Activated naive CD4-positive, alpha-beta T cell treated with anti-CD3 and anti-CD28 coated beads, Interleukin-2, amount 10 ng/mL, durations not matched to agents 7 days and 5 days (primary cell): ENCODE measurements around the gene SLC1A3.
"Not testable (repeated sequence)": the region's sequence is repeated elsewhere in the genome, so short reads cannot be mapped to it uniquely, and the experiment has no call there.

Experiments
- CTCF ChIA-PET: fragments of 350-600 bp; sonication (Branson Sonifier 250); formaldehyde crosslinking; loops from one replicate; lab custom pipeline; 2021; ENCODE audit warnings: antibody characterized with exemption; lab: Charles Lee
- DNase-seq: peaks from one replicate; pipeline ENCODE4 v3.0.0-alpha.2; 2020
- H3K27ac Mint-ChIP-seq: one replicate; pipeline ENCODE4 v1.8.0; 2021; ENCODE audit warnings: mild to moderate bottlenecking, moderate library complexity, mixed read lengths
- H3K27me3 Mint-ChIP-seq: one replicate; pipeline ENCODE4 v1.8.0; 2021; ENCODE audit warnings: mild to moderate bottlenecking, mixed read lengths
- H3K36me3 Mint-ChIP-seq: one replicate; pipeline ENCODE4 v1.8.0; 2021; ENCODE audit warnings: mixed read lengths
- H3K4me1 Mint-ChIP-seq: one replicate; pipeline ENCODE4 v1.8.0; 2021; ENCODE audit warnings: mixed read lengths
- H3K4me3 Mint-ChIP-seq: one replicate; pipeline ENCODE4 v1.8.0; 2021; ENCODE audit warnings: mild to moderate bottlenecking, moderate library complexity, mixed read lengths
- H3K9me3 Mint-ChIP-seq: one replicate; pipeline ENCODE4 v1.8.0; 2021; ENCODE audit warnings: mixed read lengths

The SLC1A3 gene

GRCh38 chr5:36606428-36607113, at the start of gene SLC1A3:
Gene SLC1A3, plus strand, starts transcription at chr5:36606606. Its CDS starts 1,818 bp downstream, at chr5:36608424.
- H3K27ac Mint-ChIP-seq = no peak within 1 kb of the TSS
- CTCF ChIA-PET = no interaction called here
- H3K4me1 Mint-ChIP-seq = peaks cover 18% of the 10 kb centered on the region
- peaks cover 39% of the 10 kb centered on the region for H3K27me3 Mint-ChIP-seq
- peak; percentile 34 for DNase-seq
- no peaks in the 10 kb centered on the region for H3K9me3 Mint-ChIP-seq
- H3K36me3 Mint-ChIP-seq = no peaks in the 10 kb centered on the region
- H3K4me3 Mint-ChIP-seq = peak within 1 kb of the TSS; percentile 37

- H3K4me1 Mint-ChIP-seq = no peaks in the 10 kb centered on the region
- CTCF ChIA-PET = no interaction called here
- H3K4me3 Mint-ChIP-seq = no peak overlapping the region
- H3K27ac Mint-ChIP-seq = no peak overlapping the region
- peaks cover 3% of the 10 kb centered on the region for H3K27me3 Mint-ChIP-seq
- no peaks in the 10 kb centered on the region for H3K36me3 Mint-ChIP-seq
- H3K9me3 Mint-ChIP-seq = peaks cover 3% of the 10 kb centered on the region
- no peak for DNase-seq
Observed at GRCh38 chr5:36558641-36559040, 47.8 kb upstream of the SLC1A3 start.

GRCh38 chr5:36561601-36562000, 44.8 kb upstream of the SLC1A3 start:
- no peak for DNase-seq
- Mint-ChIP-seq H3K4me1 (no peaks in the 10 kb centered on the region), H3K4me3 (no peak overlapping the region), H3K36me3 (no peaks in the 10 kb centered on the region), H3K27ac (no peak overlapping the region), H3K9me3 (no peaks in the 10 kb centered on the region), H3K27me3 (no peaks in the 10 kb centered on the region)
- CTCF ChIA-PET = no interaction called here

GRCh38 chr5:36569491-36569890, 36.9 kb upstream of the SLC1A3 start:
- H3K27ac Mint-ChIP-seq = no peak overlapping the region
- no peak overlapping the region for H3K4me3 Mint-ChIP-seq
- DNase-seq = no peak
- no peaks in the 10 kb centered on the region for H3K27me3 Mint-ChIP-seq
- CTCF ChIA-PET = no interaction called here
- H3K36me3 Mint-ChIP-seq = no peaks in the 10 kb centered on the region
- H3K4me1 Mint-ChIP-seq = no peaks in the 10 kb centered on the region
- H3K9me3 Mint-ChIP-seq = no peaks in the 10 kb centered on the region

- Mint-ChIP-seq H3K4me3 (no peak overlapping the region), H3K9me3 (no peaks in the 10 kb centered on the region), H3K27me3 (no peaks in the 10 kb centered on the region), H3K27ac (no peak overlapping the region), H3K36me3 (no peaks in the 10 kb centered on the region), H3K4me1 (no peaks in the 10 kb centered on the region)
- no peak for DNase-seq
- CTCF ChIA-PET = no interaction called here
Observed at GRCh38 chr5:36570301-36571095, 35.9 kb upstream of the SLC1A3 start.

- no peaks in the 10 kb centered on the region for H3K27me3 Mint-ChIP-seq
- CTCF ChIA-PET = no interaction called here
Observed at GRCh38 chr5:36571401-36572042, 34.9 kb upstream of the SLC1A3 start.

GRCh38 chr5:36573438-36573837, 33.0 kb upstream of the SLC1A3 start:
- H3K27me3 Mint-ChIP-seq = no peaks in the 10 kb centered on the region
- H3K4me1 Mint-ChIP-seq = no peaks in the 10 kb centered on the region
- H3K27ac Mint-ChIP-seq = no peak overlapping the region
- CTCF ChIA-PET = interaction anchor here (0.9 kb wide), 1 partner anchor 19 kb away, joined by 3 read pairs; no protein-coding TSS in a partner anchor
- H3K9me3 Mint-ChIP-seq = no peaks in the 10 kb centered on the region
- H3K4me3 Mint-ChIP-seq = no peak overlapping the region
- H3K36me3 Mint-ChIP-seq = no peaks in the 10 kb centered on the region
- DNase-seq = no peak

More at GRCh38 chr5:36571401-36572042, 34.9 kb upstream of the SLC1A3 start:
- Mint-ChIP-seq H3K4me3 (no peak overlapping the region), H3K27ac (no peak overlapping the region), H3K36me3 (no peaks in the 10 kb centered on the region), H3K9me3 (no peaks in the 10 kb centered on the region), H3K4me1 (no peaks in the 10 kb centered on the region)
- no peak for DNase-seq

- Mint-ChIP-seq H3K27ac (no peak overlapping the region), H3K27me3 (no peaks in the 10 kb centered on the region), H3K36me3 (no peaks in the 10 kb centered on the region), H3K4me3 (no peak overlapping the region), H3K9me3 (no peaks in the 10 kb centered on the region), H3K4me1 (no peaks in the 10 kb centered on the region)
- CTCF ChIA-PET = no interaction called here
- DNase-seq = no peak
Observed at GRCh38 chr5:36575361-36575781, 31.0 kb upstream of the SLC1A3 start.

GRCh38 chr5:36576721-36577120, 29.7 kb upstream of the SLC1A3 start:
- Mint-ChIP-seq H3K9me3 (no peaks in the 10 kb centered on the region), H3K27ac (no peak overlapping the region), H3K4me3 (no peak overlapping the region), H3K4me1 (no peaks in the 10 kb centered on the region), H3K36me3 (no peaks in the 10 kb centered on the region), H3K27me3 (no peaks in the 10 kb centered on the region)
- DNase-seq = no peak
- CTCF ChIA-PET = no interaction called here

GRCh38 chr5:36579858-36580257, 26.5 kb upstream of the SLC1A3 start:
- not testable (repeated sequence) for H3K9me3 Mint-ChIP-seq

GRCh38 chr5:36581070-36581469, 25.3 kb upstream of the SLC1A3 start:
- CTCF ChIA-PET = interaction anchor here (0.6 kb wide), 1 partner anchor 87 kb away, joined by 3 read pairs; no protein-coding TSS in a partner anchor
- no peak for DNase-seq
- Mint-ChIP-seq H3K27ac (no peak overlapping the region), H3K36me3 (no peaks in the 10 kb centered on the region), H3K9me3 (no peaks in the 10 kb centered on the region), H3K4me1 (no peaks in the 10 kb centered on the region), H3K4me3 (no peak overlapping the region), H3K27me3 (no peaks in the 10 kb centered on the region)

More at GRCh38 chr5:36579858-36580257, 26.5 kb upstream of the SLC1A3 start:
- DNase-seq, H3K4me3 Mint-ChIP-seq, H3K27me3 Mint-ChIP-seq, H3K27ac Mint-ChIP-seq, H3K4me1 Mint-ChIP-seq, CTCF ChIA-PET, H3K36me3 Mint-ChIP-seq: not testable (repeated sequence)

GRCh38 chr5:36584009-36584875, 22.2 kb upstream of the SLC1A3 start:
- no peaks in the 10 kb centered on the region for H3K36me3 Mint-ChIP-seq
- H3K9me3 Mint-ChIP-seq = no peaks in the 10 kb centered on the region
- H3K4me3 Mint-ChIP-seq = no peak overlapping the region
- CTCF ChIA-PET = interaction anchor here (0.6 kb wide), 1 partner anchor 11 kb away, joined by 3 read pairs; no protein-coding TSS in a partner anchor
- H3K27ac Mint-ChIP-seq = no peak overlapping the region
- H3K4me1 Mint-ChIP-seq = no peaks in the 10 kb centered on the region
- no peaks in the 10 kb centered on the region for H3K27me3 Mint-ChIP-seq
- no peak for DNase-seq

- Mint-ChIP-seq H3K27me3 (no peaks in the 10 kb centered on the region), H3K4me3 (no peak overlapping the region), H3K4me1 (no peaks in the 10 kb centered on the region), H3K9me3 (no peaks in the 10 kb centered on the region), H3K27ac (no peak overlapping the region), H3K36me3 (no peaks in the 10 kb centered on the region)
- no peak for DNase-seq
- CTCF ChIA-PET = no interaction called here
Observed at GRCh38 chr5:36585701-36586100, 20.7 kb upstream of the SLC1A3 start.

GRCh38 chr5:36587354-36587753, 19.1 kb upstream of the SLC1A3 start:
- DNase-seq = no peak
- no peak overlapping the region for H3K4me3 Mint-ChIP-seq
- H3K36me3 Mint-ChIP-seq = no peaks in the 10 kb centered on the region
- no peaks in the 10 kb centered on the region for H3K9me3 Mint-ChIP-seq
- H3K27ac Mint-ChIP-seq = no peak overlapping the region
- H3K27me3 Mint-ChIP-seq = no peaks in the 10 kb centered on the region
- CTCF ChIA-PET = no interaction called here
- no peaks in the 10 kb centered on the region for H3K4me1 Mint-ChIP-seq
